Mucosa of stomach (tissue), 1 donor: ENCODE data around the gene DHRS7B.
"Not testable (repeated sequence)": the region's sequence is repeated elsewhere in the genome, so short reads cannot be mapped to it uniquely, and the experiment has no call there.

Experiments used
- H3K27me3 ChIP-seq: one replicate; pipeline ENCODE4 v1.7.0; 2013; ENCODE audit warnings: mild to moderate bottlenecking, low read length; ENCODE audit not compliant: control insufficient read depth, insufficient read depth
- H3K36me3 ChIP-seq: one replicate; pipeline ENCODE4 v1.7.0; 2013; ENCODE audit warnings: low read length; ENCODE audit not compliant: control insufficient read depth, insufficient read depth
- H3K4me1 ChIP-seq: one replicate; pipeline ENCODE4 v1.7.0; 2013; ENCODE audit warnings: mild to moderate bottlenecking, low read length; ENCODE audit not compliant: control insufficient read depth, insufficient read depth
- H3K4me3 ChIP-seq: one replicate; pipeline ENCODE4 v1.7.0; 2013; ENCODE audit warnings: low read length
- H3K9ac ChIP-seq: one replicate; pipeline ENCODE4 v1.7.0; 2013; ENCODE audit warnings: mild to moderate bottlenecking, low read length, moderate library complexity
- H3K9me3 ChIP-seq: one replicate; pipeline ENCODE4 v1.7.0; 2013; ENCODE audit warnings: mild to moderate bottlenecking, low read length, moderate library complexity; ENCODE audit not compliant: control insufficient read depth
- donor health status: Pancreatic carcinoma.

The DHRS7B gene

DNA sequence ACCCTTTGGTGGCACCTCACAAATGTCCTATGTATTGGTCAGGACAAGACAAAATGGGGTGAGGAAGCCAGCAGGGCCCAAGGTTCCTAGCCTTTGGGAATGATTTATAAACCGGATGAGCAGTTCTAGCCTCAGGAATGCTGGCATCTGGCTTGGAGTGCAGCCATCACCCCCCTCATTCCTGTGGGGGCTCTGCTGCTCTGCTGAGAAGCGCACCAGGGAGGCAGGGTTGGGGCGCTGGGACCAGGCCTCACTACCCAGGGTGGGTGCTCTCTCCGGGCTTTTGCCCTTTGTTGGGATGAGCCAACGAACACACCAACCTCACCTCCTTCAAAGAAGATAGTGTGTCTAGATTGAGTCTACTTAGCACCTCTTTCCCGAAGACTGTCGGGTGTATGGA lies 47.9 kb downstream of the DHRS7B start:
- H3K9ac ChIP-seq, result no peak overlapping the region

GRCh38 chr17:21176773-21177395 lies 50.1 kb downstream of the DHRS7B start:
- Histone ChIP-seq H3K4me3 (no peak overlapping the region), H3K27me3 (no peaks in the 10 kb centered on the region), H3K9ac (no peak overlapping the region), H3K36me3 (no peaks in the 10 kb centered on the region), H3K9me3 (no peaks in the 10 kb centered on the region), H3K4me1 (no peaks in the 10 kb centered on the region)

More for the DNA sequence above, 47.9 kb downstream of the DHRS7B start:
- H3K4me1 ChIP-seq, result no peaks in the 10 kb centered on the region
- H3K36me3 ChIP-seq, result no peaks in the 10 kb centered on the region
- H3K4me3 ChIP-seq, result no peak overlapping the region
- H3K27me3 ChIP-seq, result no peaks in the 10 kb centered on the region
- no peaks in the 10 kb centered on the region for H3K9me3 ChIP-seq

- Histone ChIP-seq H3K9ac (no peak overlapping the region), H3K4me1 (no peaks in the 10 kb centered on the region), H3K36me3 (no peaks in the 10 kb centered on the region), H3K27me3 (no peaks in the 10 kb centered on the region), H3K4me3 (no peak overlapping the region), H3K9me3 (no peaks in the 10 kb centered on the region)
Measured at GRCh38 chr17:21177401-21177800, 50.6 kb downstream of the DHRS7B start.

GRCh38 chr17:21177854-21178600 lies 51.3 kb downstream of the DHRS7B start:
- H3K4me3 ChIP-seq, result no peak overlapping the region
- no peaks in the 10 kb centered on the region for H3K4me1 ChIP-seq
- no peak overlapping the region for H3K9ac ChIP-seq
- H3K27me3 ChIP-seq, result no peaks in the 10 kb centered on the region
- H3K36me3 ChIP-seq, result no peaks in the 10 kb centered on the region
- no peaks in the 10 kb centered on the region for H3K9me3 ChIP-seq

GRCh38 chr17:21183468-21183867 lies 56.7 kb downstream of the DHRS7B start:
- Histone ChIP-seq H3K27me3 (no peaks in the 10 kb centered on the region), H3K36me3 (no peaks in the 10 kb centered on the region), H3K4me1 (no peaks in the 10 kb centered on the region), H3K9me3 (no peaks in the 10 kb centered on the region), H3K9ac (no peak overlapping the region), H3K4me3 (no peak overlapping the region)

- Histone ChIP-seq H3K36me3 (peaks cover 4% of the 10 kb centered on the region), H3K4me3 (no peak overlapping the region), H3K27me3 (no peaks in the 10 kb centered on the region), H3K9me3 (no peaks in the 10 kb centered on the region), H3K4me1 (no peaks in the 10 kb centered on the region), H3K9ac (no peak overlapping the region)
Measured at GRCh38 chr17:21184570-21184969, 57.8 kb downstream of the DHRS7B start.

DNA sequence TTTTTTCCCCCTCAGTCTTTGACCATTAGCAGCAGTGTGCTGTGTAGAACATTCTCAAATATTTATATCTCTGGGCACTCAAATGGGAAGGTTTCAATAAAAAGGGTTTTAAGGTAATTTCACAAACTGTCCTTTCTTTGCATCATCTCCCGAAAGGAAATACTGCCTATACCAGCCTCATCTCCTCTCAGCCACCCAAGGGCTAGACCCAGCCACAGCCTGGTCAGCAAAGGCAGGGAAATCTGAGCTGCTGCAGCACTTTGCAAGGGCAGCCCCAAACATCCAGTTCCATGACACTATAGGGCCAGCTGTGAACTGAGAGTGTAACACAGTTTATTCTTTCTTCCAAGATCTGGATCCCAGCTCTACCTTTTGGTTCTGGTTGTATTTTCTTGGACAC lies 58.3 kb downstream of the DHRS7B start:
- Histone ChIP-seq H3K9ac (no peak overlapping the region), H3K36me3 (peaks cover 4% of the 10 kb centered on the region), H3K4me1 (no peaks in the 10 kb centered on the region), H3K9me3 (no peaks in the 10 kb centered on the region), H3K4me3 (no peak overlapping the region), H3K27me3 (no peaks in the 10 kb centered on the region)

GRCh38 chr17:21186399-21187187 lies 59.8 kb downstream of the DHRS7B start:
- no peak overlapping the region for H3K4me3 ChIP-seq
- H3K4me1 ChIP-seq, result no peaks in the 10 kb centered on the region
- H3K27me3 ChIP-seq, result no peaks in the 10 kb centered on the region
- H3K9ac ChIP-seq, result no peak overlapping the region
- no peaks in the 10 kb centered on the region for H3K9me3 ChIP-seq
- H3K36me3 ChIP-seq, result peaks cover 4% of the 10 kb centered on the region

DNA sequence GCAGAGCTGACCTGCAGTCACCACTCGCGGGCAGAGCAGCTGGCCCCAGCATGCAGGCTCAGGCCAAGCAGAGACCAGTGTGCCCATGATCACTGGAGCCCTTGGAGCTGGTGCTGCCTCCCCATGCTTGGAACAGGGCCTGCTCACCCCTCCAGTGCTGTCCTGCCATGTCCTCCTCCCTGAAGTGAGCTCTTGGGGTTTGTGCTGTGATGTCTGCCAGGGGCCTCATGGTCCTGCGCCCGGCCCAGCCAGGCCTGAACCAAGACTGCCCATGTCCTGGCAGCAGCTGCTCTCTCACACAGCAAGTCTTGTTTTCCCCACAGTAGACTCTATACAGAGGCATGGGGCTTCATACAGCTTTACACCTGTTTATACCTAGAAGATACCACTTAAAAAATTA lies 62.6 kb downstream of the DHRS7B start:
- H3K9ac ChIP-seq, result no peak overlapping the region
- H3K9me3 ChIP-seq, result no peaks in the 10 kb centered on the region
- no peak overlapping the region for H3K4me3 ChIP-seq
- peaks cover 4% of the 10 kb centered on the region for H3K36me3 ChIP-seq
- no peaks in the 10 kb centered on the region for H3K4me1 ChIP-seq
- H3K27me3 ChIP-seq, result no peaks in the 10 kb centered on the region

DNA sequence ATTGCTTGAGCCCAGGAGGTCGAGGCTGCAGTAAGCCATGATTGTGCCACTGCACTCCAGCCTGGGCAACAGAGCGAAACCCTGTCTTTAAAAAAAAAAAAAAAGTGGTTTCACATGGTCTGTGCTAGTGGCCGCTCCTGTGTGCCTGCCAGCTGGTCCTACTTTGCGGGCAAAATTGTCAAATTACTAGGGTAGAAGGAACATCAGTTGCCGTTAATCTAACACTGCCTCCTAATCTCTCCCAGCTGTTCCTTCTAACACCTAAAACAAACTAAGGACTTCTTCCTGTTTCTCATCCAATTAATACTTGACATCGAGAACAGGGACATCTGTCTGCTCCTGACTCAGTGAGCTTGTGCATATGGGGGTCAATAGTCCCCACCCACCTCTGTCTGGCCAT lies 63.3 kb downstream of the DHRS7B start:
- Histone ChIP-seq H3K27me3 (no peaks in the 10 kb centered on the region), H3K36me3 (peaks cover 4% of the 10 kb centered on the region), H3K4me1 (no peaks in the 10 kb centered on the region), H3K4me3 (no peak overlapping the region), H3K9ac (no peak overlapping the region), H3K9me3 (no peaks in the 10 kb centered on the region)

- H3K36me3 ChIP-seq, result peaks cover 4% of the 10 kb centered on the region
- H3K9ac ChIP-seq, result no peak overlapping the region
- no peaks in the 10 kb centered on the region for H3K27me3 ChIP-seq
- no peaks in the 10 kb centered on the region for H3K4me1 ChIP-seq
- no peak overlapping the region for H3K4me3 ChIP-seq
- no peaks in the 10 kb centered on the region for H3K9me3 ChIP-seq
Measured at GRCh38 chr17:21191698-21192097, 64.9 kb downstream of the DHRS7B start.

- not testable (repeated sequence) for H3K9ac ChIP-seq, H3K27me3 ChIP-seq, H3K36me3 ChIP-seq, H3K4me1 ChIP-seq, H3K9me3 ChIP-seq, H3K4me3 ChIP-seq
Measured at GRCh38 chr17:21192414-21192813, 65.7 kb downstream of the DHRS7B start.
